Endothelial cell of umbilical vein (primary cell): Measurements from ENCODE around the gene RNF175. TPM values are rescaled to one million over a fixed set of nuclear protein-coding genes. Genes with fewer than 3 reads are reported as not detected.

Source experiments
- BruUV-seq: library from RNA; stranded (reverse); fragments of 400-500 nt; replicated peaks from 2 replicates; lab custom pipeline; 2021; lab: Mats Ljungman, UMichigan
- CTCF ChIA-PET: fragments of 300-600, 350-600 bp; sonication (Branson Sonifier 250); formaldehyde crosslinking; loops from one replicate; lab custom pipeline; 2021; ENCODE audit warnings: antibody characterized with exemption, inconsistent platforms; lab: Charles Lee
- POLR2A ChIA-PET: fragments of 300-600, 350-600 bp; sonication (Branson Sonifier 250); formaldehyde crosslinking; loops from one replicate; lab custom pipeline; 2021; ENCODE audit warnings: antibody characterized with exemption, inconsistent platforms; lab: Charles Lee
- DNase-seq: peaks from one replicate; pipeline ENCODE4 v3.0.0-alpha.2; 2011; ENCODE audit warnings: low read depth, low spot score
- FAIRE-seq: peaks from 2 replicates; lab custom pipeline; 2011; peaks lifted over from hg19 to GRCh38; lab: Jason Lieb, UNC
- H2AFZ ChIP-seq: 2 replicates; pipeline ENCODE4 v1.6.0; 2012; ENCODE audit warnings: low read depth, low read length, control low read depth, inconsistent platforms
- H3K27ac ChIP-seq: 2 replicates; pipeline ENCODE4 v1.5.1; 2011; ENCODE audit warnings: low read depth, mild to moderate bottlenecking, control low read depth, low read length, moderate library complexity; ENCODE audit not compliant: insufficient read depth
- H3K27me3 ChIP-seq, 2 experiments: 2 replicates each; pipeline versions ENCODE4 v1.6.0 to v1.6.1; 2011; ENCODE audit warnings: low read length in 2 of 2, mixed read lengths in 1 of 2; ENCODE audit not compliant: control insufficient read depth in 2 of 2, insufficient read depth in 2 of 2
- H3K36me3 ChIP-seq, 2 experiments: 2 replicates in 1 of 2; 3 replicates in 1 of 2; pipeline ENCODE4 v1.5.1; 2011; ENCODE audit warnings: low read length in 2 of 2, mild to moderate bottlenecking in 1 of 2, moderate library complexity in 1 of 2; ENCODE audit not compliant: control insufficient read depth in 2 of 2, insufficient read depth in 2 of 2; ENCODE audit errors: extremely low read depth in 1 of 2
- H3K4me1 ChIP-seq: 3 replicates; pipeline ENCODE4 v1.5.1; 2011; ENCODE audit warnings: mild to moderate bottlenecking, low read length; ENCODE audit not compliant: control insufficient read depth, insufficient read depth; ENCODE audit errors: extremely low read depth
- H3K4me2 ChIP-seq: 2 replicates; pipeline ENCODE4 v1.6.1; 2011; ENCODE audit warnings: low read length, control low read depth, mixed read lengths; ENCODE audit not compliant: insufficient read depth
- H3K4me3 ChIP-seq, 3 experiments: fragments of 200-600 bp in 1 of 3; sonication (generic), shearing (Covaris generic) in 1 of 3; replicated peaks in 1 of 3; 2 replicates each; pipeline ENCODE4 v1.5.1; 2011 to 2016; ENCODE audit warnings: control low read depth in 3 of 3, low read length in 3 of 3, mild to moderate bottlenecking in 2 of 3, inconsistent platforms in 1 of 3, low read depth in 1 of 3, moderate library complexity in 1 of 3; ENCODE audit not compliant: insufficient read depth in 1 of 3
- H3K79me2 ChIP-seq: 2 replicates; pipeline ENCODE4 v1.6.0; 2012; ENCODE audit warnings: low read length, inconsistent platforms; ENCODE audit not compliant: control insufficient read depth, insufficient read depth
- H3K9ac ChIP-seq: replicated peaks from 2 replicates; pipeline ENCODE3; 2011; ENCODE audit warnings: low read length, control low read depth; ENCODE audit not compliant: insufficient read depth; ENCODE audit errors: extremely low read depth
- H3K9me1 ChIP-seq: replicated peaks from 3 replicates; pipeline ENCODE4 v1.6.0; 2011; ENCODE audit warnings: mild to moderate bottlenecking, low read length; ENCODE audit not compliant: control insufficient read depth, insufficient read depth; ENCODE audit errors: extremely low read depth
- H3K9me3 ChIP-seq: replicated peaks from 2 replicates; pipeline ENCODE4 v1.5.1; 2012; ENCODE audit warnings: low read length, inconsistent platforms; ENCODE audit not compliant: control insufficient read depth, insufficient read depth
- H4K20me1 ChIP-seq: replicated peaks from 2 replicates; pipeline ENCODE3; 2011; ENCODE audit warnings: mild to moderate bottlenecking, low read length; ENCODE audit not compliant: control insufficient read depth, insufficient read depth; ENCODE audit errors: extremely low read depth
- EZH2 ChIP-seq: IDR thresholded peaks from 2 replicates; pipeline ENCODE4 v1.6.1; 2012; ENCODE audit warnings: borderline replicate concordance, low read depth, mild to moderate bottlenecking, moderate library complexity, low read length, inconsistent platforms; ENCODE audit not compliant: severe bottlenecking
- FOS ChIP-seq: IDR thresholded peaks from 2 replicates; pipeline ENCODE4 v1.6.1; 2011; ENCODE audit warnings: mild to moderate bottlenecking, low read length, moderate library complexity, borderline replicate concordance; ENCODE audit not compliant: insufficient read depth
- GATA2 ChIP-seq: IDR thresholded peaks from 2 replicates; pipeline ENCODE4 v1.7.0; 2011; ENCODE audit warnings: low read depth, mild to moderate bottlenecking, moderate library complexity, mixed read lengths, low read length; ENCODE audit not compliant: insufficient read length, insufficient read depth
- JUN ChIP-seq: IDR thresholded peaks from 2 replicates; pipeline ENCODE4 v1.6.1; 2011; ENCODE audit warnings: borderline replicate concordance, low read depth; ENCODE audit not compliant: insufficient read length, insufficient read depth
- MAX ChIP-seq: IDR thresholded peaks from 2 replicates; pipeline ENCODE4 v1.6.1; 2011; ENCODE audit not compliant: insufficient read depth, insufficient read length
- MYC ChIP-seq: IDR thresholded peaks from one replicate; pipeline ENCODE4 v1.6.1; 2011; ENCODE audit warnings: mild to moderate bottlenecking, low read depth, low read length
- POLR2A ChIP-seq: IDR thresholded peaks from 2 replicates; pipeline ENCODE4 v1.6.1; 2012; ENCODE audit warnings: low read depth, mild to moderate bottlenecking, control low read depth, low read length
- POLR2AphosphoS5 ChIP-seq: IDR thresholded peaks from 2 replicates; pipeline ENCODE4 v1.6.1; 2012; ENCODE audit warnings: low read depth, mild to moderate bottlenecking, control low read depth, low read length, moderate library complexity; ENCODE audit not compliant: insufficient read depth
- dilution Hi-C: fragments of 300-500 bp; cut with MboI; formaldehyde crosslinking; loops from one replicate; pipeline ENCODE4 v1.15.0; 2019; ENCODE audit warnings: low sequenced_read_pairs; ENCODE audit not compliant: extremely low pct_ligation_motif_present
- intact Hi-C: fragments of 100-400 bp; cut with micrococcal nuclease; formaldehyde crosslinking; loops from one replicate; pipeline ENCODE4 v1.10.0; 2022
- polyA plus RNA-seq, 4 experiments: library from polyadenylated mRNA; depleted of rRNA in 3 of 4; stranded (reverse) in 3 of 4; unstranded in 1 of 4; fragments of >200 nt; gene quantifications; 2 replicates each; pipeline versions ENCODE4 v1.2.1 to v1.2.3, GENCODE V29; 2011 to 2012; ENCODE audit warnings: missing spikeins in 1 of 4
- total RNA-seq: library from RNA; stranded (reverse); gene quantifications from 2 replicates; pipeline ENCODE4 v1.2.3, GENCODE V29; 2021
- TF ChIP-seq, protein P1 (sequence below), 2 donors: IDR thresholded peaks; 1 replicate in 1 of 2; 2 replicates in 1 of 2; pipeline ENCODE4 v1.5.1; 2011; ENCODE audit warnings: low read length in 2 of 2, mild to moderate bottlenecking in 2 of 2, moderate library complexity in 2 of 2, control low read depth in 1 of 2, inconsistent platforms in 1 of 2, low read depth in 1 of 2; ENCODE audit not compliant: insufficient read depth in 1 of 2; ENCODE audit errors: extremely low read depth in 1 of 2

The RNF175 gene
- total and polyA plus RNA-seq, 2 donors (not counting 3 experiments of a cell fraction or from before 2014, with no cell fraction given) = not detected

DNA sequence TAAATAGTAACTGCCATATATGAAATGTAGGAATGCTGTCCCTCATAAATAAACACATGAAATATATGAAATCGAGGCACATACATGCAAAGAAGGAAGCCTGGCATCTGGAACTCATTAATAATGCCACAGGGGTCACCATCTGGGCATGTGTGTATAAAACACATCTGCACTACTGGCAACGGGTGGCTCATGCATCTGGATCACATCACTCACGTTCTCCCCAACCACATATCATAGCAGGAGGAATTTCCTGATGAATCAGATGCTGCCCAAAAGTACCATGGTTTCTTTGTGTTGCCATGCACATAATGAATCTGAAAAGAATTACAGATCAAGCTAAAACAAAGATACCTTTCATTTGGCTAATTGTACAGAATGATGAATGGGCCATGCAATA is 28.6 kb downstream of the RNF175 start:
- H3K9me1 ChIP-seq = no peaks in the 10 kb centered on the region
- H4K20me1 ChIP-seq = no peaks in the 10 kb centered on the region
- no peak overlapping the region for H3K4me2 ChIP-seq
- ChIA-PET CTCF (interaction anchor here (2.9 kb wide), 1 partner anchor 19 kb away, joined by 15 read pairs; no protein-coding TSS in a partner anchor), POLR2A (no interaction called here)
- H3K79me2 ChIP-seq = no peaks in the 10 kb centered on the region
- H3K27me3 ChIP-seq = no peaks in the 10 kb centered on the region
- no peaks in the 10 kb centered on the region for H3K4me1 ChIP-seq
- DNase-seq (no peak), FAIRE-seq (no peak)
- no peak overlapping the region for H3K4me3 ChIP-seq
- no peak overlapping the region for H2AFZ ChIP-seq
- no peaks in the 10 kb centered on the region for H3K9me3 ChIP-seq
- TF ChIP-seq EZH2 (no peak), POLR2AphosphoS5 (no peak), MAX (no peak), POLR2A (no peak), GATA2 (no peak), FOS (no peak), MYC (no peak), JUN (no peak)
- TF ChIP-seq, protein P1, sequence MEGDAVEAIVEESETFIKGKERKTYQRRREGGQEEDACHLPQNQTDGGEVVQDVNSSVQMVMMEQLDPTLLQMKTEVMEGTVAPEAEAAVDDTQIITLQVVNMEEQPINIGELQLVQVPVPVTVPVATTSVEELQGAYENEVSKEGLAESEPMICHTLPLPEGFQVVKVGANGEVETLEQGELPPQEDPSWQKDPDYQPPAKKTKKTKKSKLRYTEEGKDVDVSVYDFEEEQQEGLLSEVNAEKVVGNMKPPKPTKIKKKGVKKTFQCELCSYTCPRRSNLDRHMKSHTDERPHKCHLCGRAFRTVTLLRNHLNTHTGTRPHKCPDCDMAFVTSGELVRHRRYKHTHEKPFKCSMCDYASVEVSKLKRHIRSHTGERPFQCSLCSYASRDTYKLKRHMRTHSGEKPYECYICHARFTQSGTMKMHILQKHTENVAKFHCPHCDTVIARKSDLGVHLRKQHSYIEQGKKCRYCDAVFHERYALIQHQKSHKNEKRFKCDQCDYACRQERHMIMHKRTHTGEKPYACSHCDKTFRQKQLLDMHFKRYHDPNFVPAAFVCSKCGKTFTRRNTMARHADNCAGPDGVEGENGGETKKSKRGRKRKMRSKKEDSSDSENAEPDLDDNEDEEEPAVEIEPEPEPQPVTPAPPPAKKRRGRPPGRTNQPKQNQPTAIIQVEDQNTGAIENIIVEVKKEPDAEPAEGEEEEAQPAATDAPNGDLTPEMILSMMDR (IDR thresholded peaks at IDR 0.05; ENCODE audit: extremely low read depth in 1 of 2, insufficient read depth in 1 of 2, low read depth in 1 of 2, low read length in 2 of 2) = no peak
- H3K9ac ChIP-seq = no peak overlapping the region
- H3K27ac ChIP-seq = no peak overlapping the region
- no peaks in the 10 kb centered on the region for H3K36me3 ChIP-seq
- dilution Hi-C loops (no loop called here), intact Hi-C loops (no loop called here)
- no TSS peak for BruUV-seq
